Measurements from ENCODE around the gene HAPLN2.

GRCh38 chr1:156662800-156663055 is 43.5 kb downstream of the HAPLN2 start:
- no peak for TF ChIP-seq CTCF (IDR thresholded peaks at IDR 0.05; ENCODE audit: poor library complexity)
- no peak for TF ChIP-seq EZH2 (IDR thresholded peaks at IDR 0.05; ENCODE audit: borderline replicate concordance)
- no peak for TF ChIP-seq EZH2phosphoT487 (IDR thresholded peaks at IDR 0.05; ENCODE audit: low read depth, severe bottlenecking, unreplicated experiment)

All from hepatocyte (in vitro differentiated cells).